ENCODE measurements around the gene NANS. TPM values are rescaled to one million over a fixed set of nuclear protein-coding genes. Genes with fewer than 3 reads are reported as not detected.

Gene NANS
- total RNA-seq, 3 donors from 2014 or later: 43.8 to 80.6 (median 54.7) TPM

- peak overlapping the region in 1 of 2 donors; percentile 22 for H3K27ac ChIP-seq
Observed at GRCh38 chr9:98081477-98082219, 25.1 kb downstream of the NANS start.

GRCh38 chr9:98083061-98083501, 26.5 kb downstream of the NANS start:
- no peaks in the 10 kb centered on the region for H3K36me3 ChIP-seq
- peak overlapping the region in 1 of 2 donors; percentile 14 for H3K27ac ChIP-seq
- no peak overlapping the region for H3K4me3 ChIP-seq

More at GRCh38 chr9:98081477-98082219, 25.1 kb downstream of the NANS start:
- Histone ChIP-seq H3K4me3 (no peak overlapping the region), H3K27me3 (no peaks in the 10 kb centered on the region), H3K4me1 (no peaks in the 10 kb centered on the region), H3K36me3 (no peaks in the 10 kb centered on the region), H3K9me3 (no peaks in the 10 kb centered on the region)
- intact Hi-C loops (cut with DNase I; ENCODE audit: low total_unique reads): no loop called here
- no peak for DNase-seq (ENCODE audit: low spot score in 2 of 2)
- peak in 1 of 3 donors; percentile 24 for TF ChIP-seq POLR2AphosphoS5 (IDR thresholded peaks at IDR 0.05)
- TF ChIP-seq POLR2A (IDR thresholded peaks at IDR 0.05): no peak

GRCh38 chr9:98083566-98084183, 27.1 kb downstream of the NANS start:
- Histone ChIP-seq H3K27ac (peak overlapping the region in 1 of 2 donors; percentile 14), H3K27me3 (no peaks in the 10 kb centered on the region), H3K4me3 (no peak overlapping the region), H3K36me3 (no peaks in the 10 kb centered on the region), H3K4me1 (no peaks in the 10 kb centered on the region), H3K9me3 (no peaks in the 10 kb centered on the region)
- DNase-seq (ENCODE audit: low spot score in 2 of 2): no peak
- TF ChIP-seq CTCF (IDR thresholded peaks at IDR 0.05): no peak
- TF ChIP-seq POLR2A (IDR thresholded peaks at IDR 0.05): no peak
- TF ChIP-seq POLR2AphosphoS5 (IDR thresholded peaks at IDR 0.05): no peak
- intact Hi-C loops (cut with DNase I; ENCODE audit: low total_unique reads): no loop called here

More at GRCh38 chr9:98083061-98083501, 26.5 kb downstream of the NANS start:
- Histone ChIP-seq H3K4me1 (no peaks in the 10 kb centered on the region), H3K9me3 (no peaks in the 10 kb centered on the region), H3K27me3 (no peaks in the 10 kb centered on the region)
- intact Hi-C loops (cut with DNase I; ENCODE audit: low total_unique reads): no loop called here
- TF ChIP-seq CTCF (IDR thresholded peaks at IDR 0.05): no peak
- no peak for TF ChIP-seq POLR2A (IDR thresholded peaks at IDR 0.05)
- no peak for TF ChIP-seq POLR2AphosphoS5 (IDR thresholded peaks at IDR 0.05)
- DNase-seq (ENCODE audit: low spot score in 2 of 2): no peak

- Histone ChIP-seq H3K4me3 (no peak overlapping the region), H3K9me3 (no peaks in the 10 kb centered on the region), H3K27me3 (no peaks in the 10 kb centered on the region), H3K27ac (no peak overlapping the region), H3K4me1 (no peaks in the 10 kb centered on the region), H3K36me3 (no peaks in the 10 kb centered on the region)
- TF ChIP-seq POLR2AphosphoS5 (IDR thresholded peaks at IDR 0.05) (no peak), CTCF (IDR thresholded peaks at IDR 0.05) (no peak), POLR2A (IDR thresholded peaks at IDR 0.05) (no peak)
- no peak for DNase-seq (ENCODE audit: low spot score in 2 of 2)
- intact Hi-C loops (cut with DNase I; ENCODE audit: low total_unique reads): no loop called here
Observed at GRCh38 chr9:98084396-98084795, 27.9 kb downstream of the NANS start.

- intact Hi-C loops (cut with DNase I; ENCODE audit: low total_unique reads): no loop called here
- no peak for TF ChIP-seq POLR2A (IDR thresholded peaks at IDR 0.05)
- no peak for TF ChIP-seq POLR2AphosphoS5 (IDR thresholded peaks at IDR 0.05)
- TF ChIP-seq CTCF (IDR thresholded peaks at IDR 0.05): no peak
- no peaks in the 10 kb centered on the region for H3K27me3 ChIP-seq
- no peak overlapping the region for H3K27ac ChIP-seq
- no peak for DNase-seq (ENCODE audit: low spot score in 2 of 2)
- H3K4me1 ChIP-seq: no peaks in the 10 kb centered on the region
- H3K4me3 ChIP-seq: no peak overlapping the region
- H3K36me3 ChIP-seq: no peaks in the 10 kb centered on the region
- no peaks in the 10 kb centered on the region for H3K9me3 ChIP-seq
Observed at GRCh38 chr9:98085058-98085457, 28.5 kb downstream of the NANS start.
